Lower lobe of right lung (tissue), 2 donors: ENCODE measurements around the gene GFAP. TPM values are rescaled to one million over a fixed set of nuclear protein-coding genes. Genes with fewer than 3 reads are reported as not detected.

Experiments used
- ATAC-seq, 2 donors: fragments of 200-7000 bp; cut with Tn5 transposase; one replicate each; pipeline ENCODE4 v1.9.1; 2020 to 2022; ENCODE audit warnings: mild to moderate bottlenecking in 2 of 2, moderate library complexity in 2 of 2
- DNase-seq: peaks from one replicate; pipeline ENCODE4 v3.0.0-alpha.2; 2020
- H3K27ac ChIP-seq: fragments of 200-600 bp; one replicate; pipeline ENCODE4 v1.8.0; 2022
- H3K27me3 ChIP-seq: fragments of 200-600 bp; one replicate; pipeline ENCODE4 v1.8.0; 2022; ENCODE audit warnings: low read depth
- H3K36me3 ChIP-seq: fragments of 200-600 bp; one replicate; pipeline ENCODE4 v1.8.0; 2022; ENCODE audit warnings: mild to moderate bottlenecking
- H3K4me1 ChIP-seq: fragments of 200-600 bp; one replicate; pipeline ENCODE4 v1.8.0; 2022
- H3K4me3 ChIP-seq: fragments of 200-600 bp; one replicate; pipeline ENCODE4 v1.8.0; 2022; ENCODE audit warnings: mild to moderate bottlenecking
- H3K9me3 ChIP-seq: fragments of 200-600 bp; one replicate; pipeline ENCODE4 v1.8.0; 2022
- intact Hi-C: fragments of 100-400 bp; cut with DNase I; formaldehyde crosslinking; loops from one replicate; pipeline ENCODE4 v1.11.0; 2022
- total RNA-seq: library from RNA; stranded (reverse); fragmentation: NEBNext Ultra II Directional; extraction: Animal tissue kit (Norgen Biotek cat#: 25700); gene quantifications from one replicate; pipeline ENCODE4 v1.2.1, GENCODE V29; 2021
- TF ChIP-seq, protein P1 (sequence below): fragments of 200-600 bp; IDR thresholded peaks from one replicate; pipeline ENCODE4 v1.8.0; 2022; ENCODE audit warnings: antibody characterized with exemption, mild to moderate bottlenecking
- donor health status: DM: no; HTN: yes; CAD: no; lungs with severe emphysema.

The GFAP gene
- total RNA-seq, 1 donor from 2014 or later: not detected

DNA sequence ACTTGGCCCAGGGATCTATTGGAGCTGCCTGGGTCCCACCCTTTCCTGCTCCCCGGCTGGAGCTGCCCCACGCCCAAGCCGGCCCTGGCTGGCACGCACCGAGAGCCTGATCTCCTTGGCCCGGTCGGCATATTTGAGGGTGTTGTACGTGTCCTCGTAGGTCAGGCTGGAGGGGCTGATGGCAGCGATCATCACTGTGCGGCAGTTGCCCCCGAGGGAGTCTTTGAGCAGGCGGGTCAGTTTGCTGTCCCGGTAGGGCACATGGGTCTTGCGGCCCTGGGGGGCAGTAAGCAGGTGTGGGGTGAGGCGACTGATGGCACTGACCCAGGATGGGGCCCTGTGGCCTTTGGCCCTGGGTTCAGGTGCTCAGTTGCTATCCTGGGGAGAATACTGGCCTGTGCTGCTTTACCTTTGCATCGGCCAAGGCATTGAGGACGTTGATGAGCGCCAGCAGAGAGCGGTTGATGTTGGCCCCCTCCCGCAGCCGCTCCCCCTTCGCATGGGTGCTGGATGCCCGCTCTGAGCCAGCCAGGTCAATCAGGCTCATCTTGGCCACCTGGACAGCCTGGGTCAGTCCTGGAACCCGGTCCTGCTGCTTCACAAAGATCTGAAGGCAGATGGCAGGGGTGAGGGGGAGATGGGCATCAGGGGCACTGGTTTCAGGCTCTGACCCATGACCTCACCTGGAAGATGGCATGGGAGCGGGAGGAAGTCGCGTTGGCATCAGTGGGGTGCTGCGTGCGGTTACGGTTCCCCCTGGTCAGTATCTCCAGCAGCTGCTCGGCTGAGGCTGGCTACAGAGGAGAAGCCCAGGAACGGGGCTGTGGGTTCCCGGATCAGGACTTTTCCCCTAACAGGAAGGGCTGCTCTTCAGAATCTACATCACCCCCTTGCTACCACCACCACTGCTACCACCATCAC is 18.8 kb upstream of the GFAP start:
- no peaks in the 10 kb centered on the region for H3K36me3 ChIP-seq
- H3K9me3 ChIP-seq: no peaks in the 10 kb centered on the region
- no peaks in the 10 kb centered on the region for H3K27me3 ChIP-seq
- DNase-seq (peak; percentile 37), ATAC-seq (peak in 1 of 2 donors; percentile 9)
- no peak overlapping the region for H3K27ac ChIP-seq
- TF ChIP-seq, protein P1, sequence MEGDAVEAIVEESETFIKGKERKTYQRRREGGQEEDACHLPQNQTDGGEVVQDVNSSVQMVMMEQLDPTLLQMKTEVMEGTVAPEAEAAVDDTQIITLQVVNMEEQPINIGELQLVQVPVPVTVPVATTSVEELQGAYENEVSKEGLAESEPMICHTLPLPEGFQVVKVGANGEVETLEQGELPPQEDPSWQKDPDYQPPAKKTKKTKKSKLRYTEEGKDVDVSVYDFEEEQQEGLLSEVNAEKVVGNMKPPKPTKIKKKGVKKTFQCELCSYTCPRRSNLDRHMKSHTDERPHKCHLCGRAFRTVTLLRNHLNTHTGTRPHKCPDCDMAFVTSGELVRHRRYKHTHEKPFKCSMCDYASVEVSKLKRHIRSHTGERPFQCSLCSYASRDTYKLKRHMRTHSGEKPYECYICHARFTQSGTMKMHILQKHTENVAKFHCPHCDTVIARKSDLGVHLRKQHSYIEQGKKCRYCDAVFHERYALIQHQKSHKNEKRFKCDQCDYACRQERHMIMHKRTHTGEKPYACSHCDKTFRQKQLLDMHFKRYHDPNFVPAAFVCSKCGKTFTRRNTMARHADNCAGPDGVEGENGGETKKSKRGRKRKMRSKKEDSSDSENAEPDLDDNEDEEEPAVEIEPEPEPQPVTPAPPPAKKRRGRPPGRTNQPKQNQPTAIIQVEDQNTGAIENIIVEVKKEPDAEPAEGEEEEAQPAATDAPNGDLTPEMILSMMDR: no peak
- no peaks in the 10 kb centered on the region for H3K4me1 ChIP-seq
- intact Hi-C loops: no loop called here
- H3K4me3 ChIP-seq: no peak overlapping the region

DNA sequence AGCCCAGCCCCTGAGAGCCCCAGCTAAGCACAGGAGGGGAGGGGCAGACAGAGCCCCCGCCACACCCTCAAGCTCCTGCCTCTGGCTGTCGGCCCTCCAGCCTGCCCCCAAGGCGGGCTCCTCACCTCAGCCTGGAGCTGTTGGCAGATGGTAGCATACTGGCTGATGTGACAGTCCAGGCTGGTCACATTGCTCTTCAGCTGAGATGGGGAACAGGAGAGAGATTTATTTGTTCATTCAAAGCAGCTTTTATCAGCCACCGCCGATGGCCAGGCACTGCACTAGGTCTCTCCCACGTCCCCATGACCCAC is 17.4 kb upstream of the GFAP start:
- no peak overlapping the region for H3K27ac ChIP-seq
- intact Hi-C loops: no loop called here
- H3K4me1 ChIP-seq: no peaks in the 10 kb centered on the region
- DNase-seq (peak; percentile 11), ATAC-seq (no peak)
- no peaks in the 10 kb centered on the region for H3K27me3 ChIP-seq
- H3K9me3 ChIP-seq: no peaks in the 10 kb centered on the region
- no peak overlapping the region for H3K4me3 ChIP-seq
- H3K36me3 ChIP-seq: no peaks in the 10 kb centered on the region
- TF ChIP-seq, protein P1: no peak

DNA sequence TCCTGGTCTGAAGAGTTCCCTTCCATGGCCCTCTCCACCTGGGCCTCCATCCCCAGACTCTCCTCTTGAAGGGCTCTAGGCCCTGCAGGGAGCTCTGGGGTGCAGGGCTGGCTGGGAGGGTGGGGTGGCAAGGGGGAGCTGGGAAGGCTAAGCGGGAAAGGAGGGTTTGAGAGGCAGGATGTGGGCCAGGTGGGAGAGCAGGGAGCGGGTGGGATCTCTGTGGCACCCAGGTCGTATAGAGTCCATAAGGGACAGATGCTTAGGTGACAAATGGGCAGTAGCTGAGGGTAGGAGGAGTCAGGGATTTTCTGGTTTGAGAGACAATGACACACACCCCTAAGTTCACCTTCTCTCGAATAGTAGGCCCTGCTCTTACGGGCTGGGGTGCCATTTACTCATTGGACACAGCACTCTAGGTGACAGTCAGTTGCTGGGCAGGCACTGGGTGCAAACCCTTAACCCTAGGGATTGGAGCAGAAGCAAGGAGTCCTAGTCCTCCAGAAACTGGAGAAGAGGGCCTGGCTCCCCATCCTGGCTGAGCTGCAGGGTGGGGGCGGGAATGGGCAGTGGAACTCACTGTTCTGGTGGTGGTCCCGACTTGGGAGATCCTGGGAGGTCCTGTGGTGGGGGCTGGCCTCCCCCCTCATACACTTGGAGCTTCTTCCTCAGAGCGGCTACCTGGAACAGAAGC is 16.9 kb upstream of the GFAP start:
- Histone ChIP-seq H3K36me3 (no peaks in the 10 kb centered on the region), H3K27me3 (no peaks in the 10 kb centered on the region), H3K4me1 (no peaks in the 10 kb centered on the region), H3K9me3 (no peaks in the 10 kb centered on the region), H3K27ac (no peak overlapping the region), H3K4me3 (no peak overlapping the region)
- TF ChIP-seq, protein P1: no peak
- intact Hi-C loops: no loop called here
- ATAC-seq (no peak), DNase-seq (peak; percentile 13)

DNA sequence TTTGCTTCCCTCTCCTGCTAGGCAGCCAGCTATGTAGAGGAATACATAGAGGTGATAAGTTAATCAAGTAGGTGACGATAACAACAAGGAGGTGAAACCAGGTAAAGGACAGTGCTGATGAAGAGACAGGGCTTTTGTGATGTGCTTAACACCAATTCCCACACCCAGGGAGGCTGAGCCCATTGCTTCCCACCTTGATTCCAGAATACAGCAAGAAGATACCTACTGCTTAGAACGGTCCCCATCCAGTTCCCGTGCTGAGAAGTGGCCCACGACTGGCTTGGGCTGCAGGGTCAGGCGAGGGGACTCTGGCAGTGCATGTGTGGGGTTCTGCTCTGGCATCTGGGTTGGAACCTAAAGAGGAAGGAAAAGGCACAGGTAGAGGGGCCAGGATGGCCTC is 16.1 kb upstream of the GFAP start:
- no peaks in the 10 kb centered on the region for H3K4me1 ChIP-seq
- intact Hi-C loops: no loop called here
- DNase-seq (peak; percentile 14), ATAC-seq (no peak)
- H3K27me3 ChIP-seq: no peaks in the 10 kb centered on the region
- no peak overlapping the region for H3K27ac ChIP-seq
- no peak overlapping the region for H3K4me3 ChIP-seq
- H3K36me3 ChIP-seq: no peaks in the 10 kb centered on the region
- TF ChIP-seq, protein P1: no peak
- H3K9me3 ChIP-seq: no peaks in the 10 kb centered on the region

DNA sequence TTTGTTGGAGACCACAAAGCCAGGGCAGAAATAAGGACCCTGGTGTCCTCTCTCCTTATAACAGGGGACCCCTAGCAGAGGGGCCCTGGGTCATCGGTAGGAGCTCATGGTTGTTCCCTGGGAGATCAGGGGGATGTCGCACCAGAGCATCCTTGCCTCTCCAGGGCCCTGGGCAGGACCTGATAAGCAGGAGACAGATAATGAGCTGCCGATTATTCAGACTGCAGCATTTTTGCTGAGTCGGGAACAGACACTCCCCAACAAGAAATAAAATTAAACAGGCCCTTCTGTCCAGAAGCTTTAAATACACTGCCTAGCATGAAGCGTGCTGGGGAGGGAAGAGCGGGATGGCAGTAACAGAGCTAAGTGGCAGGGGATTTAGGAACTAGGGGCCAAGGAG is 15.4 kb upstream of the GFAP start:
- Histone ChIP-seq H3K27ac (no peak overlapping the region), H3K4me1 (no peaks in the 10 kb centered on the region), H3K27me3 (no peaks in the 10 kb centered on the region), H3K36me3 (no peaks in the 10 kb centered on the region), H3K9me3 (no peaks in the 10 kb centered on the region), H3K4me3 (no peak overlapping the region)
- intact Hi-C loops: no loop called here
- ATAC-seq (no peak), DNase-seq (peak; percentile 13)
- TF ChIP-seq, protein P1: no peak
